HCT116 (cell line): ENCODE results near the gene CLSTN1. TPM values are rescaled to one million over a fixed set of nuclear protein-coding genes. Genes with fewer than 3 reads are reported as not detected.

Experiments used
- ATAC-seq: fragments of 200-7000 bp; cut with Tn5 transposase; 2 replicates; pipeline ENCODE4 v1.9.1; 2020; ENCODE audit warnings: mild to moderate bottlenecking, moderate library complexity
- BruUV-seq: library from RNA; stranded (reverse); fragments of 400-500 nt; replicated peaks from 2 replicates; lab custom pipeline; 2021; lab: Mats Ljungman, UMichigan
- CTCF ChIA-PET: fragments of 300-600 bp; sonication (Branson Sonifier 250); formaldehyde crosslinking; loops from one replicate; lab custom pipeline; 2021; ENCODE audit warnings: antibody characterized with exemption; lab: Charles Lee
- POLR2A ChIA-PET: fragments of 300-600, 350-600 bp; sonication (Branson Sonifier 250); formaldehyde crosslinking; loops from one replicate; lab custom pipeline; 2021; ENCODE audit warnings: antibody characterized with exemption; lab: Charles Lee
- RAD21 ChIA-PET, 2 experiments: fragments of 300-600 bp; sonication (Branson Sonifier 250); formaldehyde crosslinking; loops; one replicate each; lab custom pipeline; 2023; ENCODE audit warnings: low total read pairs in 2 of 2; ENCODE audit not compliant: uncharacterized antibody in 2 of 2, unreplicated experiment in 2 of 2, low non-redundant PET in 1 of 2; lab: Charles Lee
- DNase-seq: peaks from one replicate; pipeline ENCODE4 v3.0.0-alpha.2; 2010; ENCODE audit warnings: low read depth, low spot score
- H2AFZ ChIP-seq: fragments of 200-600 bp; shearing (Covaris generic), sonication (generic); 2 replicates; pipeline ENCODE4 v1.6.1; 2017; ENCODE audit warnings: low read depth, mixed run types, mixed read lengths, antibody characterized with exemption, low read length; ENCODE audit not compliant: poor library complexity, severe bottlenecking
- H3K27ac ChIP-seq: 2 replicates; pipeline ENCODE4 v1.5.1; 2012; ENCODE audit warnings: low read depth, low read length
- H3K27me3 ChIP-seq: fragments of 200-600 bp; sonication (generic); 2 replicates; pipeline ENCODE4 v1.6.1; 2016; ENCODE audit warnings: mixed run types, low read length, mixed read lengths; ENCODE audit not compliant: insufficient read depth
- H3K36me3 ChIP-seq, 2 experiments: fragments of 200-500 bp in 1 of 2; fragments of 200-600 bp in 1 of 2; sonication (Bioruptor generic) in 1 of 2; sonication (generic) in 1 of 2; 2 replicates each; pipeline versions ENCODE4 v1.5.1 to v1.6.1; 2014 to 2016; ENCODE audit warnings: low read length in 2 of 2, inconsistent platforms in 1 of 2, mixed read lengths in 1 of 2, mixed run types in 1 of 2; ENCODE audit not compliant: insufficient read depth in 2 of 2, control insufficient read depth in 1 of 2
- H3K4me1 ChIP-seq, 2 experiments: fragments of 200-600 bp in 1 of 2; sonication (generic) in 1 of 2; 2 replicates each; pipeline versions ENCODE4 v1.5.1 to v1.6.1; 2012 to 2017; ENCODE audit warnings: low read length in 2 of 2, inconsistent platforms in 1 of 2, mild to moderate bottlenecking in 1 of 2, mixed read lengths in 1 of 2, mixed run types in 1 of 2, moderate library complexity in 1 of 2; ENCODE audit not compliant: insufficient read depth in 2 of 2, control insufficient read depth in 1 of 2
- H3K4me2 ChIP-seq: fragments of 200-600 bp; sonication (generic); 2 replicates; pipeline ENCODE4 v1.6.1; 2017; ENCODE audit warnings: mixed run types, low read length, mixed read lengths
- H3K4me3 ChIP-seq, 2 experiments: fragments of 200-600 bp in 1 of 2; sonication (generic) in 1 of 2; replicated peaks in 1 of 2; 2 replicates each; pipeline ENCODE4 v1.5.1; 2011 to 2016; ENCODE audit warnings: low read length in 2 of 2, control low read depth in 1 of 2, low read depth in 1 of 2, mild to moderate bottlenecking in 1 of 2, mixed read lengths in 1 of 2, mixed run types in 1 of 2
- H3K79me2 ChIP-seq: fragments of 200-600 bp; sonication (generic); 2 replicates; pipeline ENCODE4 v1.6.1; 2017; ENCODE audit warnings: mild to moderate bottlenecking, mixed run types, low read length, moderate library complexity, mixed read lengths; ENCODE audit not compliant: insufficient read depth
- H3K9ac ChIP-seq: fragments of 200-600 bp; sonication (generic); 2 replicates; pipeline ENCODE4 v1.6.1; 2016; ENCODE audit warnings: low read length, mixed read lengths
- H3K9me2 ChIP-seq: fragments of 200-600 bp; sonication (generic), shearing (Covaris generic); 2 replicates; pipeline ENCODE4 v1.6.1; 2017; ENCODE audit warnings: mixed run types, mild to moderate bottlenecking, moderate library complexity; ENCODE audit not compliant: insufficient read depth
- H3K9me3 ChIP-seq, 2 experiments: fragments of 200-500 bp in 1 of 2; fragments of 200-600 bp in 1 of 2; sonication (Bioruptor generic) in 1 of 2; sonication (generic) in 1 of 2; 2 replicates each; pipeline ENCODE4 v1.6.1; 2014 to 2017; ENCODE audit warnings: low read length in 2 of 2, mixed read lengths in 2 of 2, inconsistent platforms in 1 of 2, low read depth in 1 of 2, mild to moderate bottlenecking in 1 of 2, mixed run types in 1 of 2, moderate library complexity in 1 of 2; ENCODE audit not compliant: control insufficient read depth in 1 of 2, insufficient read depth in 1 of 2
- H4K20me1 ChIP-seq: fragments of 200-600 bp; sonication (generic), shearing (Covaris generic); 2 replicates; pipeline ENCODE4 v1.6.1; 2017; ENCODE audit warnings: mixed run types, mild to moderate bottlenecking, moderate library complexity; ENCODE audit not compliant: insufficient read depth
- CEBPB ChIP-seq: IDR thresholded peaks from 2 replicates; pipeline ENCODE4 v1.6.1; 2012; ENCODE audit warnings: low read depth
- EGR1 ChIP-seq: IDR thresholded peaks from 2 replicates; pipeline ENCODE4 v1.6.1; 2012; ENCODE audit warnings: low read depth
- EZH2phosphoT487 ChIP-seq: fragments of 200-600 bp; IDR thresholded peaks from 2 replicates; pipeline ENCODE4 v1.6.1; 2018; ENCODE audit warnings: antibody characterized with exemption, borderline replicate concordance
- FOSL1 ChIP-seq: IDR thresholded peaks from 2 replicates; pipeline ENCODE4 v1.6.1; 2012; ENCODE audit warnings: low read depth
- POLR2AphosphoS5 ChIP-seq: IDR thresholded peaks from 2 replicates; pipeline ENCODE4 v1.6.1; 2011; ENCODE audit warnings: mild to moderate bottlenecking, low read depth, low read length, moderate library complexity
- REST ChIP-seq: IDR thresholded peaks from 2 replicates; pipeline ENCODE4 v1.6.1; 2012; ENCODE audit warnings: low read depth
- intact Hi-C: fragments of 100-400 bp; cut with micrococcal nuclease; formaldehyde crosslinking; loops from 2 replicates; pipeline ENCODE4 v1.10.0; 2022
- total RNA-seq: library from RNA; stranded (reverse); gene quantifications from one replicate; pipeline ENCODE4 v1.2.1, GENCODE V29; 2021; ENCODE audit not compliant: unreplicated experiment
- TF ChIP-seq, protein P1 (sequence below): IDR thresholded peaks from 2 replicates; pipeline ENCODE4 v1.6.1; 2012
- TF ChIP-seq, protein P2 (sequence below), 3 experiments: fragments of 200-600 bp in 1 of 3; sonication (generic) in 1 of 3; IDR thresholded peaks in 2 of 3; conservative IDR thresholded peaks in 1 of 3; 2 replicates each; pipeline ENCODE4 v1.5.1; 2012 to 2017; ENCODE audit warnings: low read depth in 2 of 3, low read length in 2 of 3, antibody characterized with exemption in 1 of 3, borderline replicate concordance in 1 of 3, control low read depth in 1 of 3, mild to moderate bottlenecking in 1 of 3, mixed read lengths in 1 of 3, mixed run types in 1 of 3, moderate library complexity in 1 of 3; ENCODE audit not compliant: insufficient read depth in 1 of 3

Gene CLSTN1
- total RNA-seq, 1 experiment from 2014 or later = 113 TPM

DNA sequence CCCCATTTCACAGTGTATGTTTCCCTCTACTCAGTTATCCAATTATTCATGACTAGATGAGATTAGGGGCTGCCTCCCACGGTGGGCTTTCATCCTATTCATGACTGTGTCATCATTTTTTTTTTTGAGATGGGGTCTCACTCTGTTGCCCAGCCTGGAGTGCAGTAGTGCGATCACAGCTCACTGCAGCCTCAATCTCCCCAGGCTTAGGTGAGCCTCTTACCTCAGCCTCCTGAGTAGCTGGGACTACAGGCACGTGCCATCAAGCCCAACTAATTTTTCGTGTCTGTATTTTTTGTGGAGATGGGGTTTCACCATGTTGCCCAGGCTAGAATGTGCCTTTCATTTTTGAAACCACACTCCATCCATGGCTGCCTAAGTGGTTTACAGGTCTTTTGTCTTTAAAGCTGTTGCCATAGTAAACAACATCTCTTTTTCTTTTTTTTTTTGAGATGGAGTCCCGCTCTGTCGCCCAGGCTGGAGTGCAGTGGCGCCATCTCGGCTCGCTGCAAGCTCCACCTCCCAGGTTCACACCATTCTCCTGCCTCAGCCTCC, 112.2 kb downstream of the CLSTN1 start:
- no peak overlapping the region for H3K27ac ChIP-seq
- intact Hi-C loops = no loop called here
- CTCF ChIA-PET = no interaction called here
- no peak overlapping the region for H3K9ac ChIP-seq
- no peaks in the 10 kb centered on the region for H3K9me3 ChIP-seq
- RAD21 ChIA-PET = no interaction called here
- H3K4me1 ChIP-seq = no peaks in the 10 kb centered on the region
- BruUV-seq = no TSS peak
- ATAC-seq (no peak), DNase-seq (no peak)
- H3K4me3 ChIP-seq = no peak overlapping the region
- POLR2A ChIA-PET = no interaction called here
- no peak overlapping the region for H3K4me2 ChIP-seq
- no peaks in the 10 kb centered on the region for H4K20me1 ChIP-seq
- H3K36me3 ChIP-seq = no peaks in the 10 kb centered on the region
- no peaks in the 10 kb centered on the region for H3K79me2 ChIP-seq
- no peak overlapping the region for H2AFZ ChIP-seq
- TF ChIP-seq, protein P1, sequence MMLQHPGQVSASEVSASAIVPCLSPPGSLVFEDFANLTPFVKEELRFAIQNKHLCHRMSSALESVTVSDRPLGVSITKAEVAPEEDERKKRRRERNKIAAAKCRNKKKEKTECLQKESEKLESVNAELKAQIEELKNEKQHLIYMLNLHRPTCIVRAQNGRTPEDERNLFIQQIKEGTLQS = no peak
- TF ChIP-seq FOSL1 (no peak), EZH2phosphoT487 (no peak), REST (no peak)
- no peaks in the 10 kb centered on the region for H3K27me3 ChIP-seq
- H3K9me2 ChIP-seq = no peaks in the 10 kb centered on the region

GRCh38 chr1:9710037-9710436, 113.7 kb downstream of the CLSTN1 start:
- no peak overlapping the region for H2AFZ ChIP-seq
- H3K9ac ChIP-seq = no peak overlapping the region
- H3K4me3 ChIP-seq = no peak overlapping the region
- no peaks in the 10 kb centered on the region for H3K4me1 ChIP-seq
- RAD21 ChIA-PET = no interaction called here
- H4K20me1 ChIP-seq = no peaks in the 10 kb centered on the region
- TF ChIP-seq, protein P2, sequence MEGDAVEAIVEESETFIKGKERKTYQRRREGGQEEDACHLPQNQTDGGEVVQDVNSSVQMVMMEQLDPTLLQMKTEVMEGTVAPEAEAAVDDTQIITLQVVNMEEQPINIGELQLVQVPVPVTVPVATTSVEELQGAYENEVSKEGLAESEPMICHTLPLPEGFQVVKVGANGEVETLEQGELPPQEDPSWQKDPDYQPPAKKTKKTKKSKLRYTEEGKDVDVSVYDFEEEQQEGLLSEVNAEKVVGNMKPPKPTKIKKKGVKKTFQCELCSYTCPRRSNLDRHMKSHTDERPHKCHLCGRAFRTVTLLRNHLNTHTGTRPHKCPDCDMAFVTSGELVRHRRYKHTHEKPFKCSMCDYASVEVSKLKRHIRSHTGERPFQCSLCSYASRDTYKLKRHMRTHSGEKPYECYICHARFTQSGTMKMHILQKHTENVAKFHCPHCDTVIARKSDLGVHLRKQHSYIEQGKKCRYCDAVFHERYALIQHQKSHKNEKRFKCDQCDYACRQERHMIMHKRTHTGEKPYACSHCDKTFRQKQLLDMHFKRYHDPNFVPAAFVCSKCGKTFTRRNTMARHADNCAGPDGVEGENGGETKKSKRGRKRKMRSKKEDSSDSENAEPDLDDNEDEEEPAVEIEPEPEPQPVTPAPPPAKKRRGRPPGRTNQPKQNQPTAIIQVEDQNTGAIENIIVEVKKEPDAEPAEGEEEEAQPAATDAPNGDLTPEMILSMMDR (IDR thresholded peaks at IDR 0.05 in 2 of 3, conservative IDR thresholded peaks at IDR 0.05 in 1 of 3; ENCODE audit: borderline replicate concordance in 1 of 3, insufficient read depth in 1 of 3, low read depth in 2 of 3, low read length in 2 of 3) = no peak
- TF ChIP-seq POLR2AphosphoS5 = no peak
- no peak for TF ChIP-seq CEBPB
- no peak for TF ChIP-seq EGR1
- no peak for TF ChIP-seq REST
- TF ChIP-seq, all 23 proteins: peak for 0
- no peak for DNase-seq
- Histone ChIP-seq H3K9me2 (no peaks in the 10 kb centered on the region), H3K4me2 (no peak overlapping the region), H3K36me3 (no peaks in the 10 kb centered on the region), H3K9me3 (no peaks in the 10 kb centered on the region), H3K79me2 (no peaks in the 10 kb centered on the region), H3K27me3 (no peaks in the 10 kb centered on the region), H3K27ac (no peak overlapping the region)
- ATAC-seq = no peak
- ChIA-PET POLR2A (no interaction called here), CTCF (no interaction called here)
- intact Hi-C loops = no loop called here
- BruUV-seq = no TSS peak
